HepG2 (cell line): ENCODE results near the gene CAPN3. TPM values are rescaled to one million over a fixed set of nuclear protein-coding genes. Genes with fewer than 3 reads are reported as not detected.

ENCODE experiments used
- ATAC-seq: fragments of 200-7000 bp; cut with Tn5 transposase; 3 replicates; pipeline ENCODE4 v1.9.1; 2020; ENCODE audit warnings: mild to moderate bottlenecking, moderate library complexity
- BruUV-seq: library from RNA; stranded (reverse); fragments of 400-500 nt; replicated peaks from 2 replicates; lab custom pipeline; 2021; lab: Mats Ljungman, UMichigan
- CTCF ChIA-PET: fragments of 300-600 bp; formaldehyde crosslinking; extraction: SDS; loops from one replicate; lab custom pipeline; 2021; ENCODE audit warnings: low total read pairs, inconsistent platforms, low intra/inter-chr PET ratio; lab: Yijun Ruan, JAX
- POLR2A ChIA-PET: fragments of 350-600 bp; sonication (Branson Sonifier 250); formaldehyde crosslinking; loops from one replicate; lab custom pipeline; 2020; ENCODE audit warnings: antibody characterized with exemption, inconsistent platforms; lab: Yijun Ruan, JAX
- DNase-seq: peaks from one replicate; pipeline ENCODE4 v3.0.0-alpha.2; 2015; ENCODE audit warnings: low spot score
- FAIRE-seq: peaks from 3 replicates; lab custom pipeline; 2011; peaks lifted over from hg19 to GRCh38; lab: Jason Lieb, UNC
- H2AFZ ChIP-seq: one replicate; pipeline ENCODE4 v1.6.1; 2011; ENCODE audit warnings: low read length, inconsistent platforms
- H3K27ac ChIP-seq: fragments of 300-600 bp; 3 replicates; pipeline ENCODE4 v1.8.0; 2011; ENCODE audit warnings: mixed run types, mild to moderate bottlenecking, mixed read lengths, low read length, inconsistent platforms; ENCODE audit not compliant: insufficient read depth; ENCODE audit errors: extremely low read length
- H3K27me3 ChIP-seq, 2 experiments: fragments of 200-600 bp in 1 of 2; 2 replicates in 1 of 2; 3 replicates in 1 of 2; pipeline versions ENCODE4 v1.6.0 to v1.8.0; 2011; ENCODE audit warnings: low read length in 2 of 2, mild to moderate bottlenecking in 2 of 2, moderate library complexity in 2 of 2, inconsistent platforms in 1 of 2; ENCODE audit not compliant: insufficient read depth in 2 of 2, control insufficient read depth in 1 of 2
- H3K36me3 ChIP-seq, 2 experiments: fragments of 200-600 bp in 1 of 2; replicated peaks in 1 of 2; 2 replicates in 1 of 2; 3 replicates in 1 of 2; pipeline versions ENCODE4 v1.5.1 to v1.8.0; 2011; ENCODE audit warnings: low read length in 2 of 2, inconsistent platforms in 1 of 2; ENCODE audit not compliant: insufficient read depth in 2 of 2, control insufficient read depth in 1 of 2
- H3K4me1 ChIP-seq: 2 replicates; pipeline ENCODE4 v1.5.1; 2012; ENCODE audit warnings: low read length, inconsistent platforms; ENCODE audit not compliant: insufficient read depth
- H3K4me2 ChIP-seq: 2 replicates; pipeline ENCODE4 v1.6.0; 2011; ENCODE audit warnings: low read depth, low read length, inconsistent platforms
- H3K4me3 ChIP-seq, 3 experiments: fragments of 200-600 bp in 1 of 3; sonication (generic), shearing (Covaris generic) in 1 of 3; replicated peaks in 1 of 3; 2 replicates each; pipeline ENCODE4 v1.5.1; 2011 to 2016; ENCODE audit warnings: low read length in 3 of 3, inconsistent platforms in 2 of 3, low read depth in 2 of 3, mild to moderate bottlenecking in 2 of 3, control low read depth in 1 of 3, mixed read lengths in 1 of 3; ENCODE audit not compliant: insufficient read depth in 1 of 3
- H3K79me2 ChIP-seq: one replicate; pipeline ENCODE4 v1.6.1; 2011; ENCODE audit warnings: low read length, inconsistent platforms; ENCODE audit not compliant: insufficient read depth
- H3K9ac ChIP-seq: 2 replicates; pipeline ENCODE4 v1.6.0; 2011; ENCODE audit warnings: mild to moderate bottlenecking, low read depth, low read length, inconsistent platforms; ENCODE audit not compliant: insufficient read depth
- H3K9me3 ChIP-seq: 2 replicates; pipeline ENCODE4 v1.5.1; 2012; ENCODE audit warnings: mild to moderate bottlenecking, low read length
- H4K20me1 ChIP-seq: 2 replicates; pipeline ENCODE4 v1.6.0; 2011; ENCODE audit warnings: inconsistent platforms, mild to moderate bottlenecking, low read length, moderate library complexity; ENCODE audit not compliant: insufficient read depth
- CBX1 ChIP-seq: IDR thresholded peaks from one replicate; pipeline ENCODE4 v1.6.1; 2016; ENCODE audit warnings: antibody characterized with exemption, low read depth
- FOSL1 ChIP-seq: sonication (generic); formaldehyde crosslinking; IDR thresholded peaks from 2 replicates; pipeline ENCODE4 v1.9.0; 2021; ENCODE audit warnings: missing genetic modification reagents, borderline replicate concordance
- FOXA3 ChIP-seq: IDR thresholded peaks from 2 replicates; pipeline ENCODE4 v1.6.1; 2016; ENCODE audit warnings: missing genetic modification reagents, missing compliant biosample characterization
- GABPA ChIP-seq, 2 experiments: IDR thresholded peaks; 2 replicates each; pipeline ENCODE4 v1.6.1; 2011 to 2016; ENCODE audit warnings: low read depth in 2 of 2, low read length in 1 of 2, missing biosample characterization in 1 of 2, missing genetic modification characterization in 1 of 2
- KLF9 ChIP-seq: IDR thresholded peaks from 2 replicates; pipeline ENCODE4 v1.6.1; 2016; ENCODE audit warnings: low read depth
- NAIF1 ChIP-seq: sonication (generic); formaldehyde crosslinking; IDR thresholded peaks from 2 replicates; pipeline ENCODE4 v1.5.0; 2020; ENCODE audit warnings: mild to moderate bottlenecking, missing genetic modification reagents, borderline replicate concordance
- NFE2 ChIP-seq: sonication (generic); formaldehyde crosslinking; IDR thresholded peaks from 2 replicates; pipeline ENCODE4 v1.4.0; 2020; ENCODE audit warnings: missing genetic modification reagents
- REL ChIP-seq: sonication (generic); formaldehyde crosslinking; conservative IDR thresholded peaks from 2 replicates; pipeline ENCODE4 v1.8.0; 2022; ENCODE audit warnings: mild to moderate bottlenecking, missing genetic modification reagents, moderate library complexity
- SMAD3 ChIP-seq: sonication (generic); formaldehyde crosslinking; IDR thresholded peaks from 2 replicates; pipeline ENCODE4 v1.4.0; 2020; ENCODE audit warnings: missing genetic modification reagents
- STAG1 ChIP-seq: sonication (generic); formaldehyde crosslinking; IDR thresholded peaks from 2 replicates; pipeline ENCODE4 v1.4.0; 2020; ENCODE audit warnings: missing genetic modification reagents
- SUZ12 ChIP-seq: fragments of 150-350 bp; IDR thresholded peaks from 2 replicates; pipeline ENCODE4 v1.6.1; 2014; ENCODE audit warnings: low read depth, low read length
- TARDBP ChIP-seq: sonication (generic); formaldehyde crosslinking; IDR thresholded peaks from 2 replicates; pipeline ENCODE4 v1.8.0; 2022; ENCODE audit warnings: mild to moderate bottlenecking, missing genetic modification reagents
- ZBTB42 ChIP-seq: sonication (generic); formaldehyde crosslinking; IDR thresholded peaks from 2 replicates; pipeline ENCODE4 v1.5.0; 2020; ENCODE audit warnings: mild to moderate bottlenecking, missing genetic modification reagents
- ZFP62 ChIP-seq: sonication (generic); formaldehyde crosslinking; IDR thresholded peaks from 2 replicates; pipeline ENCODE4 v1.4.0; 2020; ENCODE audit warnings: missing genetic modification reagents
- ZNF121 ChIP-seq: sonication (generic); formaldehyde crosslinking; IDR thresholded peaks from 2 replicates; pipeline ENCODE4 v1.5.0; 2020; ENCODE audit warnings: mild to moderate bottlenecking, missing genetic modification reagents
- ZNF225 ChIP-seq: sonication (generic); formaldehyde crosslinking; IDR thresholded peaks from 2 replicates; pipeline ENCODE4 v1.4.0; 2020; ENCODE audit warnings: mild to moderate bottlenecking, missing genetic modification reagents
- ZSCAN20 ChIP-seq: sonication (generic); formaldehyde crosslinking; IDR thresholded peaks from 2 replicates; pipeline ENCODE4 v1.4.0; 2020; ENCODE audit warnings: missing genetic modification reagents, mild to moderate bottlenecking, borderline replicate concordance
- WGBS: methylation state at CpG from one replicate; pipeline ENCODE4 v1.1.6; 2017; ENCODE audit warnings: low lambda C conversion rate; 5-methylcytosine and 5-hydroxymethylcytosine counted together
- in situ Hi-C: cut with HindIII; loops from 2 replicates; pipeline ENCODE4 v1.10.0; 2017; ENCODE audit warnings: low pct_unique_long_range_greater_than_20kb; ENCODE audit not compliant: extremely low pct_ligation_motif_present
- intact Hi-C: fragments of 100-400 bp; cut with micrococcal nuclease; formaldehyde crosslinking; loops from one replicate; pipeline ENCODE4 v1.10.0; 2022; ENCODE audit not compliant: unreplicated experiment
- polyA plus RNA-seq, 8 experiments: library from polyadenylated mRNA; depleted of rRNA in 3 of 8; stranded (reverse) in 7 of 8; unstranded in 1 of 8; fragments of >200 nt; fragmentation: Illumina TruSeq in 4 of 8; extraction: Trizol in 4 of 8; gene quantifications; 2 replicates each; pipeline versions ENCODE4 v1.2.1 to v1.2.3, GENCODE V29; 2011 to 2016; ENCODE audit warnings: low read depth in 4 of 8, missing spikeins in 1 of 8, mixed read lengths in 1 of 8; ENCODE audit not compliant: insufficient read depth in 1 of 8
- total RNA-seq, 5 experiments: library from RNA; depleted of rRNA; stranded (reverse); fragments of >200 nt; fragmentation: Illumina TruSeq; extraction: Trizol; gene quantifications; 2 replicates each; pipeline ENCODE4 v1.2.3, GENCODE V29; 2016; ENCODE audit warnings: low read depth in 1 of 5
- TF ChIP-seq, protein P1 (sequence below): sonication (generic); formaldehyde crosslinking; IDR thresholded peaks from 2 replicates; pipeline ENCODE4 v1.8.1; 2023; ENCODE audit warnings: mild to moderate bottlenecking, missing genetic modification reagents, borderline replicate concordance
- TF ChIP-seq, protein P2 (sequence below): sonication (generic); formaldehyde crosslinking; IDR thresholded peaks from 2 replicates; pipeline ENCODE4 v1.4.0; 2020; ENCODE audit warnings: missing genetic modification reagents, borderline replicate concordance

Gene CAPN3
- total and polyA plus RNA-seq, 2 of the 13 experiments (the other 11 are each of a cell fraction or from before 2014, with no cell fraction given): 1.3 to 4.6 TPM

DNA sequence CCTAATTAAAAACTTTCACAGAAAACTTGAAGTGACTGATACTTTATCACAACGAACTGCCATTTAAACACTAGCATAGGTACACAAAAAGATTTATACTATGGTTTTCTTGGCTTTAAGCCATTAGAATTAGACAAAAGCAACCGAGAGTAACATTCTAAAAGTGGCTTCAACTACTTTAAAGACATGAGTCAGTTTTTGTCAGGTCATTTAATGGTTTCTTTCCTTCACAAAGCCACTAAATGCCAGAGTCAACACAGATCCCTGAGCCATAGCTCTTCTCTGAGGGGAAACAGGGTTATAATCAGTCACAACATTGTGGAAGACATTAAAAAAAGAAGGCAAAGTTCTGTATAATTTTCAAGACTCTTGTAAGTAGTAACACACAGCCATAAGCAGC lies 54.6 kb downstream of the CAPN3 start:
- Histone ChIP-seq H3K27ac (no peak overlapping the region), H3K4me2 (no peak overlapping the region), H3K4me3 (no peak overlapping the region), H3K9me3 (no peaks in the 10 kb centered on the region), H3K79me2 (no peaks in the 10 kb centered on the region), H3K4me1 (peaks cover 6% of the 10 kb centered on the region; the same call in 1 of the 2 replicates), H3K27me3 (no peaks in the 10 kb centered on the region), H2AFZ (no peak overlapping the region), H4K20me1 (no peaks in the 10 kb centered on the region), H3K9ac (no peak overlapping the region), H3K36me3 (peaks cover 7 to 55% of the 10 kb centered on the region in 2 experiments)
- CTCF ChIA-PET: no interaction called here
- DNase-seq: no peak
- intact Hi-C loops (no loop called here), in situ Hi-C loops (no loop called here)
- POLR2A ChIA-PET: no interaction called here
- WGBS: 92% methylated on average over 2 of the region's 2 CpGs
- TF ChIP-seq STAG1 (CRISPR knock-in tag): no peak
- no peak for TF ChIP-seq SUZ12
- TF ChIP-seq, protein P1, sequence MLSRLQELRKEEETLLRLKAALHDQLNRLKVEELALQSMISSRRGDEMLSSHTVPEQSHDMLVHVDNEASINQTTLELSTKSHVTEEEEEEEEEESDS (CRISPR knock-in tag): no peak
- BruUV-seq: no TSS peak
- ATAC-seq: no peak
- no peak for FAIRE-seq

- 93% methylated on average over 7 of the region's 7 CpGs for WGBS
- Histone ChIP-seq H3K9ac (no peak overlapping the region), H4K20me1 (no peaks in the 10 kb centered on the region), H2AFZ (no peak overlapping the region), H3K4me3 (no peak overlapping the region), H3K79me2 (no peaks in the 10 kb centered on the region), H3K9me3 (no peaks in the 10 kb centered on the region), H3K27me3 (no peaks in the 10 kb centered on the region), H3K4me2 (no peak overlapping the region), H3K4me1 (no peaks in the 10 kb centered on the region), H3K36me3 (peaks cover 13 to 78% of the 10 kb centered on the region in 2 experiments), H3K27ac (no peak overlapping the region)
- ATAC-seq: no peak
- POLR2A ChIA-PET: no interaction called here
- no TSS peak for BruUV-seq
- no peak for DNase-seq
- FAIRE-seq: no peak
- CTCF ChIA-PET: no interaction called here
- intact Hi-C loops (no loop called here), in situ Hi-C loops (no loop called here)
- no peak for TF ChIP-seq ZNF225 (CRISPR knock-in tag)
- TF ChIP-seq KLF9: no peak
- TF ChIP-seq FOXA3: no peak
- no peak for TF ChIP-seq CBX1
- TF ChIP-seq SMAD3: no peak
- TF ChIP-seq NAIF1 (CRISPR knock-in tag): no peak
- no peak for TF ChIP-seq ZSCAN20 (CRISPR knock-in tag)
- no peak for TF ChIP-seq GABPA (IDR thresholded peaks at IDR 0.05; ENCODE audit: low read depth, low read length)
- TF ChIP-seq GABPA (CRISPR knock-in tag; IDR thresholded peaks at IDR 0.05; ENCODE audit: low read depth): no peak
- no peak for TF ChIP-seq ZBTB42 (CRISPR knock-in tag)
- TF ChIP-seq ZFP62: no peak
- TF ChIP-seq REL: no peak
- TF ChIP-seq, protein P2, sequence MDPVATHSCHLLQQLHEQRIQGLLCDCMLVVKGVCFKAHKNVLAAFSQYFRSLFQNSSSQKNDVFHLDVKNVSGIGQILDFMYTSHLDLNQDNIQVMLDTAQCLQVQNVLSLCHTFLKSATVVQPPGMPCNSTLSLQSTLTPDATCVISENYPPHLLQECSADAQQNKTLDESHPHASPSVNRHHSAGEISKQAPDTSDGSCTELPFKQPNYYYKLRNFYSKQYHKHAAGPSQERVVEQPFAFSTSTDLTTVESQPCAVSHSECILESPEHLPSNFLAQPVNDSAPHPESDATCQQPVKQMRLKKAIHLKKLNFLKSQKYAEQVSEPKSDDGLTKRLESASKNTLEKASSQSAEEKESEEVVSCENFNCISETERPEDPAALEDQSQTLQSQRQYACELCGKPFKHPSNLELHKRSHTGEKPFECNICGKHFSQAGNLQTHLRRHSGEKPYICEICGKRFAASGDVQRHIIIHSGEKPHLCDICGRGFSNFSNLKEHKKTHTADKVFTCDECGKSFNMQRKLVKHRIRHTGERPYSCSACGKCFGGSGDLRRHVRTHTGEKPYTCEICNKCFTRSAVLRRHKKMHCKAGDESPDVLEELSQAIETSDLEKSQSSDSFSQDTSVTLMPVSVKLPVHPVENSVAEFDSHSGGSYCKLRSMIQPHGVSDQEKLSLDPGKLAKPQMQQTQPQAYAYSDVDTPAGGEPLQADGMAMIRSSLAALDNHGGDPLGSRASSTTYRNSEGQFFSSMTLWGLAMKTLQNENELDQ: no peak
- TF ChIP-seq TARDBP (CRISPR knock-in tag): no peak
- TF ChIP-seq NFE2: no peak
- TF ChIP-seq FOSL1 (CRISPR knock-in tag): no peak
- TF ChIP-seq ZNF121 (CRISPR knock-in tag): no peak
These were observed 60.1 kb downstream of the CAPN3 start for GRCh38 chr15:42419369-42419768.
